ENCODE data around the gene RAB10. TPM values are rescaled to one million over a fixed set of nuclear protein-coding genes. Genes with fewer than 3 reads are reported as not detected.
"Not testable (repeated sequence)": the region's sequence is repeated elsewhere in the genome, so short reads cannot be mapped to it uniquely, and the experiment has no call there.

The RAB10 gene
- total and polyA plus RNA-seq, 2 experiments from 2014 or later = 102 to 143 TPM

DNA sequence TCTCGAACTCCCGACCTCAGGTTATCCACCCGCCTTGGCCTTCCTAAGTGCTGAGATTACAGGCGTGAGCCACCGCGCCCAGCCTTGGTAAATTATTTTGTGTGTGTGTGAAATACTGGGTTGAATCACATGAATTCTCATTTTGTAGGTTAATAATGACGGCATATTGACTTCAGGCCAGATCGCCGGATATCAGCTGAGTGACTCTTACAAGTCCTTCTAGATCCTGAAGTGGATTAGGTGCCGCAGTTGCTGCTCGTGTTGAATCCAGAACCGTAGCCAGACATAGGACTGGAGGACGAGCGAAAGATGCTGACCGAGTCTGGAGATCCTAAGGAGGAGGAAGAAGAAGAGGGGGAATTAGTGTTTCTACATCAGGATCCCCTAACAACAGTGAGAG, 39.4 kb upstream of the RAB10 start:
- H3K4me1 ChIP-seq (ENCODE audit: insufficient read depth) = no peaks in the 10 kb centered on the region; the same call in 1 of the 2 replicates
- peaks cover 5% of the 10 kb centered on the region for H3K4me1 Mint-ChIP-seq
- no peak overlapping the region for H3K4me3 ChIP-seq
- no peak overlapping the region for H3K27ac ChIP-seq (ENCODE audit: low read depth)
- no peak overlapping the region for H2AFZ ChIP-seq
- H3F3A ChIP-seq (replicated peaks; ENCODE audit: low read depth) = no peaks in the 10 kb centered on the region
- no peaks in the 10 kb centered on the region for H3K27me3 ChIP-seq (ENCODE audit: insufficient read depth)
- H3K4me3 Mint-ChIP-seq = no peak overlapping the region
- no peaks in the 10 kb centered on the region for H4K20me1 ChIP-seq (replicated peaks; ENCODE audit: insufficient read depth)
- no peaks in the 10 kb centered on the region for H3K36me3 ChIP-seq (ENCODE audit: insufficient read depth)
- H3K27ac Mint-ChIP-seq = no peak overlapping the region
- H3K27me3 Mint-ChIP-seq (ENCODE audit: insufficient read depth, low read depth, poor library complexity) = peaks cover 8% of the 10 kb centered on the region
- DNase-seq (ENCODE audit: low spot score) (no peak), ATAC-seq (no peak)
- H3K4me2 ChIP-seq = no peak overlapping the region
- no peaks in the 10 kb centered on the region for H3K79me2 ChIP-seq (replicated peaks; ENCODE audit: insufficient read depth)
- no peaks in the 10 kb centered on the region for H3K9me2 ChIP-seq (ENCODE audit: insufficient read depth)
- H3K36me3 Mint-ChIP-seq (ENCODE audit: low read depth) = no peaks in the 10 kb centered on the region
- TF ChIP-seq CTCF (conservative IDR thresholded peaks at IDR 0.05; ENCODE audit: low read depth in 2 of 2) (no peak), STAT1 (IDR thresholded peaks at IDR 0.05; ENCODE audit: unreplicated experiment) (no peak), ZNF114 (CRISPR knock-in tag; IDR thresholded peaks at IDR 0.05) (no peak), EZH2 (IDR thresholded peaks at IDR 0.05; ENCODE audit: low read depth, unreplicated experiment) (no peak)
- no peaks in the 10 kb centered on the region for H3K9me3 Mint-ChIP-seq

GRCh38 chr2:25996844-25997243, 37.0 kb upstream of the RAB10 start:
- peaks cover 10% of the 10 kb centered on the region for H3K27me3 Mint-ChIP-seq (ENCODE audit: insufficient read depth, low read depth, poor library complexity)
- H3K27me3 ChIP-seq (ENCODE audit: insufficient read depth) = no peaks in the 10 kb centered on the region
- DNase-seq (ENCODE audit: low spot score) (no peak), ATAC-seq (no peak)
- no peaks in the 10 kb centered on the region for H3K36me3 Mint-ChIP-seq (ENCODE audit: low read depth)
- no peak overlapping the region for H3K4me3 ChIP-seq
- no peaks in the 10 kb centered on the region for H4K20me1 ChIP-seq (replicated peaks; ENCODE audit: insufficient read depth)
- H3K9me2 ChIP-seq (ENCODE audit: insufficient read depth) = no peaks in the 10 kb centered on the region
- H3K79me2 ChIP-seq (replicated peaks; ENCODE audit: insufficient read depth) = no peaks in the 10 kb centered on the region
- no peak overlapping the region for H3K27ac Mint-ChIP-seq
- no peaks in the 10 kb centered on the region for H3K36me3 ChIP-seq (ENCODE audit: insufficient read depth)
- no peak overlapping the region for H3K4me2 ChIP-seq
- H3K4me1 Mint-ChIP-seq = peaks cover 6% of the 10 kb centered on the region
- H3K9me3 Mint-ChIP-seq = no peaks in the 10 kb centered on the region
- no peaks in the 10 kb centered on the region; the same call in 1 of the 2 replicates for H3K4me1 ChIP-seq (ENCODE audit: insufficient read depth)
- no peaks in the 10 kb centered on the region for H3F3A ChIP-seq (replicated peaks; ENCODE audit: low read depth)
- H3K27ac ChIP-seq (ENCODE audit: low read depth) = no peak overlapping the region
- no peak overlapping the region for H2AFZ ChIP-seq
- no peak for TF ChIP-seq NANOG (IDR thresholded peaks at IDR 0.05; ENCODE audit: borderline replicate concordance)
- no peak for TF ChIP-seq EZH2phosphoT487 (IDR thresholded peaks at IDR 0.05; ENCODE audit: unreplicated experiment)
- no peak for TF ChIP-seq CTCF (conservative IDR thresholded peaks at IDR 0.05; ENCODE audit: low read depth in 2 of 2)
- no peak for TF ChIP-seq ETS1 (IDR thresholded peaks at IDR 0.05)
- no peak for TF ChIP-seq ZNF114 (CRISPR knock-in tag; IDR thresholded peaks at IDR 0.05)
- no peak for TF ChIP-seq JUNB (IDR thresholded peaks at IDR 0.05; ENCODE audit: unreplicated experiment)
- TF ChIP-seq EZH2 (IDR thresholded peaks at IDR 0.05; ENCODE audit: low read depth, unreplicated experiment) = no peak
- TF ChIP-seq REST (IDR thresholded peaks at IDR 0.05; ENCODE audit: unreplicated experiment) = no peak
- no peak overlapping the region for H3K4me3 Mint-ChIP-seq

GRCh38 chr2:25998816-25999383, 35.0 kb upstream of the RAB10 start:
- peak overlapping the region; percentile 60; the same call in 1 of the 2 replicates for H3K27ac Mint-ChIP-seq
- H3K27ac ChIP-seq (ENCODE audit: low read depth); ATAC-seq; H3K9me2 ChIP-seq (ENCODE audit: insufficient read depth); H3K36me3 Mint-ChIP-seq (ENCODE audit: low read depth); H3K9me3 Mint-ChIP-seq; H3F3A ChIP-seq (replicated peaks; ENCODE audit: low read depth); H3K4me3 ChIP-seq; H3K27me3 ChIP-seq (ENCODE audit: insufficient read depth); DNase-seq (ENCODE audit: low spot score); H3K4me1 ChIP-seq (ENCODE audit: insufficient read depth); H4K20me1 ChIP-seq (replicated peaks; ENCODE audit: insufficient read depth); H3K4me2 ChIP-seq; H3K36me3 ChIP-seq (ENCODE audit: insufficient read depth); H3K4me1 Mint-ChIP-seq; H3K4me3 Mint-ChIP-seq; H3K79me2 ChIP-seq (replicated peaks; ENCODE audit: insufficient read depth): not testable (repeated sequence)
- peaks cover 11% of the 10 kb centered on the region for H3K27me3 Mint-ChIP-seq (ENCODE audit: insufficient read depth, low read depth, poor library complexity)
- 0 out of 2 replicates have a peak overlapping the region, but pooled peaks have one; percentile 66 for H2AFZ ChIP-seq

Measured in GM23338 (cell line).